Loucy (cell line): ENCODE results near the gene CACNA2D3.

Experiments
- H2AFZ ChIP-seq: fragments of 200-600 bp; sonication (generic); 2 replicates; pipeline ENCODE4 v1.6.0; 2016; ENCODE audit warnings: antibody characterized with exemption, mild to moderate bottlenecking, low read length, moderate library complexity
- H3F3A ChIP-seq: fragments of 200-600 bp; 2 replicates; pipeline ENCODE4 v1.6.0; 2016; ENCODE audit warnings: antibody characterized with exemption, low read depth, mild to moderate bottlenecking
- H3K27me3 ChIP-seq: fragments of 200-600 bp; sonication (generic); 2 replicates; pipeline ENCODE4 v1.6.1; 2014; ENCODE audit warnings: low read length, mild to moderate bottlenecking; ENCODE audit not compliant: insufficient read depth, poor library complexity, severe bottlenecking
- H3K36me3 ChIP-seq: fragments of 200-600 bp; sonication (generic); 2 replicates; pipeline ENCODE4 v1.6.1; 2016; ENCODE audit warnings: low read length; ENCODE audit not compliant: insufficient read depth
- H3K4me1 ChIP-seq: fragments of 200-600 bp; sonication (generic); 2 replicates; pipeline ENCODE4 v1.5.1; 2014; ENCODE audit warnings: low read length, mild to moderate bottlenecking; ENCODE audit not compliant: insufficient read depth, poor library complexity, severe bottlenecking
- H3K4me2 ChIP-seq: fragments of 200-600 bp; sonication (generic); 2 replicates; pipeline ENCODE4 v1.6.0; 2014; ENCODE audit warnings: antibody characterized with exemption, low read length, low read depth, mild to moderate bottlenecking; ENCODE audit not compliant: poor library complexity, severe bottlenecking
- H3K4me3 ChIP-seq: fragments of 200-600 bp; sonication (generic); 2 replicates; pipeline ENCODE4 v1.5.1; 2014; ENCODE audit warnings: low read length, mild to moderate bottlenecking, mixed read lengths; ENCODE audit not compliant: poor library complexity, severe bottlenecking
- H3K79me2 ChIP-seq: fragments of 200-600 bp; sonication (generic); 2 replicates; pipeline ENCODE4 v1.6.1; 2014; ENCODE audit warnings: low read length; ENCODE audit not compliant: insufficient read depth
- H3K9ac ChIP-seq: fragments of 200-600 bp; sonication (generic); 2 replicates; pipeline ENCODE4 v1.6.0; 2014; ENCODE audit warnings: mild to moderate bottlenecking, low read depth, low read length, moderate library complexity; ENCODE audit not compliant: poor library complexity, severe bottlenecking
- H3K9me2 ChIP-seq: fragments of 200-600 bp; sonication (generic); replicated peaks from 2 replicates; pipeline ENCODE4 v1.6.1; 2016; ENCODE audit warnings: low read depth, low read length, mixed read lengths
- H3K9me3 ChIP-seq: fragments of 200-600 bp; sonication (generic); 2 replicates; pipeline ENCODE4 v1.6.1; 2014; ENCODE audit warnings: mild to moderate bottlenecking, antibody characterized with exemption, low read length, low read depth; ENCODE audit not compliant: insufficient read depth
- H4K20me1 ChIP-seq: fragments of 200-600 bp; sonication (generic); 2 replicates; pipeline ENCODE4 v1.6.0; 2014; ENCODE audit warnings: antibody characterized with exemption, low read length, mild to moderate bottlenecking; ENCODE audit not compliant: insufficient read depth, poor library complexity, severe bottlenecking
- CTCF ChIP-seq: fragments of 200-600 bp; sonication (generic); conservative IDR thresholded peaks from 2 replicates; pipeline ENCODE4 v1.5.1; 2014; ENCODE audit warnings: mild to moderate bottlenecking, antibody characterized with exemption, low read length
- EZH2phosphoT487 ChIP-seq: fragments of 200-600 bp; IDR thresholded peaks from 2 replicates; pipeline ENCODE4 v1.6.1; 2018; ENCODE audit warnings: antibody characterized with exemption, mild to moderate bottlenecking, moderate library complexity, borderline replicate concordance

The CACNA2D3 gene

DNA sequence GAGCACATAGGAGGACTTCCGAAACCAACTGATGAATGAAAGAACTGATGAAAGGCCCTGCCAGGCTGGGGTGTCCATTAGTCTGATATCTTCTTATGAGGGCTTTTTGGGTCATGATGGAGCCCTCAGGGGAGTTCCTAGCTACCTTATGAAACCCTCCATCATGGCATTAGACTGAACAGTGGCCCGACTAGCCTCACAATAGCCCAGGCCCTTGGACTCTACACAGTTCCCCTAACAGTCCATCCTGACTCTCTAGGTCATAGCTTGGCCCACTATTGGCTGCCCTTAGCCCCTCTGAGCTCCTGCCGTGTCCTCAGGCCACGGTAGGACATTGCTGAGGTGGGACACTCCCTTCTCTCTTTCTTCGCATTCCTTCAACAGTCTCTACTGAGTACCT, 365.9 kb downstream of the CACNA2D3 start:
- Histone ChIP-seq H3K4me3 (no peak overlapping the region), H3K9me3 (no peaks in the 10 kb centered on the region), H3K9me2 (no peaks in the 10 kb centered on the region), H3K4me1 (no peaks in the 10 kb centered on the region), H3K27me3 (no peaks in the 10 kb centered on the region), H4K20me1 (no peaks in the 10 kb centered on the region), H3K4me2 (no peak overlapping the region), H3F3A (no peaks in the 10 kb centered on the region), H2AFZ (no peak overlapping the region), H3K79me2 (no peaks in the 10 kb centered on the region), H3K9ac (no peak overlapping the region), H3K36me3 (no peaks in the 10 kb centered on the region)
- TF ChIP-seq CTCF (no peak), EZH2phosphoT487 (no peak)

DNA sequence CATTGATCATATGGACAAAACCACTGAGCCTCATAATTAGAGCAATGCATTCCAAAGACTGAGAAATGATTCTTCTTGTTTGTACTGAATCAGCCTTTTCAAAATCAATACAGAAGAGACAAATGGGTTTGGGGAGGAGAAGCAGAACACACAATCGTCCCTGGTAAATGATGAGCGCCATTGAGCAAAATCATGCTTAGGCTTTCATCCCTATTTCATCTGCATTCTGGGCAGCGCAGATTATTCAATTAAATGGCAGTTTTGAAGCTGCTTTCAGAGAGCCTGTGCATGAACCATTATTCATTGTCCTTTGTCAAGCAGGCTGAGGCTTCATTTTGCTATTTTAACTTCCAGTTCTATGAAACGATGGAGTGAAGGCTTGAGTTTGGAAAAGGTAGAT, 371.9 kb downstream of the CACNA2D3 start:
- Histone ChIP-seq H3K36me3 (no peaks in the 10 kb centered on the region), H3K4me2 (no peak overlapping the region), H3K4me3 (no peak overlapping the region), H3K9ac (no peak overlapping the region), H2AFZ (no peak overlapping the region), H3K4me1 (no peaks in the 10 kb centered on the region), H4K20me1 (no peaks in the 10 kb centered on the region), H3K79me2 (no peaks in the 10 kb centered on the region), H3K9me3 (no peaks in the 10 kb centered on the region), H3K9me2 (no peaks in the 10 kb centered on the region), H3F3A (no peaks in the 10 kb centered on the region), H3K27me3 (no peaks in the 10 kb centered on the region)
- TF ChIP-seq EZH2phosphoT487 = no peak
- no peak for TF ChIP-seq CTCF

- TF ChIP-seq CTCF = no peak
- TF ChIP-seq EZH2phosphoT487 = no peak
- H3K9ac ChIP-seq = no peak overlapping the region
- H4K20me1 ChIP-seq = no peaks in the 10 kb centered on the region
- H2AFZ ChIP-seq = no peak overlapping the region
- no peaks in the 10 kb centered on the region for H3K36me3 ChIP-seq
- no peaks in the 10 kb centered on the region for H3K9me2 ChIP-seq
- H3K4me2 ChIP-seq = no peak overlapping the region
- H3K4me3 ChIP-seq = no peak overlapping the region
- H3K4me1 ChIP-seq = no peaks in the 10 kb centered on the region
- H3K9me3 ChIP-seq = no peaks in the 10 kb centered on the region
- no peaks in the 10 kb centered on the region for H3K79me2 ChIP-seq
- no peaks in the 10 kb centered on the region for H3F3A ChIP-seq
- no peaks in the 10 kb centered on the region for H3K27me3 ChIP-seq
Measured at GRCh38 chr3:54506603-54507002, 384.3 kb downstream of the CACNA2D3 start.
